ENCODE data around the gene NELL1. TPM values are rescaled to one million over a fixed set of nuclear protein-coding genes. Genes with fewer than 3 reads are reported as not detected.
A peak's percentile ranks its signal among the peaks of the same experiment; 100 is the strongest.

Gene NELL1
- polyA plus RNA-seq, 2 of the 4 experiments (the other 2 are of a cell fraction) = not detected

- TF ChIP-seq CHD2 (IDR thresholded peaks at IDR 0.05; ENCODE audit: low read length, partially characterized antibody) = no peak
- TF ChIP-seq BCL3 (IDR thresholded peaks at IDR 0.05) = no peak
- H3K4me1 ChIP-seq = peaks cover 45% of the 10 kb centered on the region
- H3K4me2 ChIP-seq = no peak overlapping the region
- POLR2A ChIA-PET = no interaction called here
- H3K9me3 ChIP-seq = peaks cover 3% of the 10 kb centered on the region; the same call in 1 of the 3 replicates
- no peak overlapping the region for H3K27ac ChIP-seq
- CTCF ChIA-PET = no interaction called here
- H3K4me3 ChIP-seq = no peak overlapping the region
- ATAC-seq (no peak), FAIRE-seq (no peak), DNase-seq (ENCODE audit: low read depth in 1 of 2, low spot score in 1 of 2) (no peak)
- WGBS (ENCODE audit: missing lambda C conversion rate) = 75% methylated on average over 2 of the region's 2 CpGs
These were observed 897.2 kb downstream of the NELL1 start for GRCh38 chr11:21566521-21567117.

GRCh38 chr11:21567645-21568290 lies 898.4 kb downstream of the NELL1 start:
- H3K27ac ChIP-seq = no peak overlapping the region
- CTCF ChIA-PET = interaction anchor here (1.0 kb wide), 1 partner anchor 50 kb away, joined by 4 read pairs; no protein-coding TSS in a partner anchor
- POLR2A ChIA-PET = no interaction called here
- peaks cover 3% of the 10 kb centered on the region; the same call in 1 of the 3 replicates for H3K9me3 ChIP-seq
- 16% methylated on average over 3 of the region's 3 CpGs for WGBS (ENCODE audit: missing lambda C conversion rate)
- peak overlapping the region; percentile 41; the same call in 2 of the 3 replicates for H3K4me2 ChIP-seq
- H3K4me1 ChIP-seq = peaks cover 35% of the 10 kb centered on the region
- DNase-seq (ENCODE audit: low read depth in 1 of 2, low spot score in 1 of 2) (peak in 1 of 2 experiments; percentile 16), ATAC-seq (peak; percentile 39 to 65; a peak in 2 of 6 replicates), FAIRE-seq (peak; percentile 46)
- no peak overlapping the region for H3K4me3 ChIP-seq
- no peak for TF ChIP-seq CTCF (IDR thresholded peaks at IDR 0.05)
- no peak for TF ChIP-seq CHD4 (IDR thresholded peaks at IDR 0.05; ENCODE audit: borderline replicate concordance)
- TF ChIP-seq EHF (CRISPR knock-in tag; IDR thresholded peaks at IDR 0.05) = no peak
- TF ChIP-seq JUNB (IDR thresholded peaks at IDR 0.05) = peak; percentile 52; the same call in 1 of the 2 replicates
- TF ChIP-seq MYC (IDR thresholded peaks at IDR 0.05; ENCODE audit: borderline replicate concordance, low read length) = no peak
- no peak for TF ChIP-seq E2F6 (IDR thresholded peaks at IDR 0.05; ENCODE audit: borderline replicate concordance, low read depth)
- TF ChIP-seq FOSL2 (IDR thresholded peaks at IDR 0.05) = 0 out of 2 replicates have a peak, but pooled peaks have one; percentile 50
- peak; percentile 71 for TF ChIP-seq FOSL2 (CRISPR knock-in tag; IDR thresholded peaks at IDR 0.05)
- no peak for TF ChIP-seq ZNF302 (CRISPR knock-in tag; IDR thresholded peaks at IDR 0.05)
- no peak for TF ChIP-seq ELK1 (IDR thresholded peaks at IDR 0.05; ENCODE audit: low read depth, low read length)
- TF ChIP-seq KDM5A (IDR thresholded peaks at IDR 0.05) = no peak
- no peak for TF ChIP-seq POLR2A (IDR thresholded peaks at IDR 0.05; ENCODE audit: low read length)
- peak in 1 of 2 experiments; percentile 34; a peak in 1 of 4 replicates for TF ChIP-seq CEBPB (IDR thresholded peaks at IDR 0.05)
- TF ChIP-seq ATOH8 (CRISPR knock-in tag; IDR thresholded peaks at IDR 0.05; ENCODE audit: low read depth) = no peak
- TF ChIP-seq POLR2AphosphoS2 (conservative IDR thresholded peaks at IDR 0.05; ENCODE audit: low read length) = no peak
- TF ChIP-seq ZSCAN20 (CRISPR knock-in tag; IDR thresholded peaks at IDR 0.05) = no peak

Data from A549 (cell line).